NCI-H1930 (cell line): ENCODE data around the gene HSP90AB1.

ENCODE experiments used
- DNase-seq, 2 experiments: peaks; one replicate each; lab custom pipeline; 2025; lab: John Stamatoyannopoulos, UW

Gene HSP90AB1

GRCh38 chr6:44255871-44256774 lies 9.2 kb downstream of the HSP90AB1 start:
- DNase-seq, result no peak

DNA sequence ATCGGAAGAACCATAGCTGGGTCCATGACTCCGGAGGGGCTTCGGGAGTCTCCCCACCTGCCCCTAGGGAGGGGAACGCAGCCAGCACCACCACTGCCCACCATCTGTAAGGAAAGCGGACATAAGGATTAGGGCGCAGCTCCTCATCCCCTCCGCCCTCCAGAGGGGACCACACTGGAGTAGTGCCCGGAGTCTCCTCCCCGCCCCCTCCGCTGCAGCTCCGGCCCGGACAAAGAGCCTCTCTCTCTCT lies 9.8 kb downstream of the HSP90AB1 start:
- DNase-seq, result no peak

DNA sequence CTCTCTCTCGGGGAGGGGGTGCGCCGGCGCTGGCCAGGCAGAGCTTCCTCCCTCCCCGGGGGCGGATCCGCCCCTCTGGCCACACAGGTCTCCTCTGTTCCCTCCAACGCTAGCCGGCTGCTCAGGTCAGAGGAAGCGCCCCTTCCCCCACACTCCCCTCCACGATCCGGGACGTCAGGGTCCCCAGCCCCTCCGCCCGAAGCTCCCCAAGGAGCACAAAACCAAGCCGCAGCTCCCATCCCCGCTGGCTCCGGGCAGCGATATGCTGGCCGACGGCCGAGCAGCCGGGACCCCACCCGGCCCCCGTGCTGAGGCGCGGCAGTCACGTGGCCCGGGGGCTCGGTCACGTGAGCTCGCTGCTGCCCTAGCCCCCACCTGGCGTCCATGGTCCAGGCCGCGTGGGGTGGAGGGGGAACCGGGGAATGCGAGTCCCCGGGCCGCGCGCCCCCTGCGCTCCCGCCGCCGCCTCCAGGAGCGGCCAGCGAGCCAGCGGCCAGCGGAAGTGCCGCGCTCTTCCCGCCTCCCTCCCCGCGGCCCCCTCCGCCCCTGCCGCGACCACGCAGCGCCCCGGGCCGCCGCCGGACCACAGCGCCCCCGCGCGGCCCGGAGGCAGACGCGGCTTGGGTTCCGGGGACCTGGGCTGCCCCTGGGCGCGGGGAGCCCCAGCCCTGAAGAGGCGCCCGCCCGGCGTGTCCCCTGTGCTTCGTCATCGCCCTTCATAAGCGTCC lies 10.3 kb downstream of the HSP90AB1 start, which contains the start of gene SLC35B2:
SLC35B2 (minus strand) TSS at position 504 of the 728 bp plus-strand sequence; CDS start at position 386, 118 bp downstream.
- DNase-seq, result peak; percentile 67 to 80

- DNase-seq, result no peak
Measured at GRCh38 chr6:44257753-44258324, 10.9 kb downstream of the HSP90AB1 start.

GRCh38 chr6:44258325-44258863 lies 11.5 kb downstream of the HSP90AB1 start:
- DNase-seq, result no peak

DNA sequence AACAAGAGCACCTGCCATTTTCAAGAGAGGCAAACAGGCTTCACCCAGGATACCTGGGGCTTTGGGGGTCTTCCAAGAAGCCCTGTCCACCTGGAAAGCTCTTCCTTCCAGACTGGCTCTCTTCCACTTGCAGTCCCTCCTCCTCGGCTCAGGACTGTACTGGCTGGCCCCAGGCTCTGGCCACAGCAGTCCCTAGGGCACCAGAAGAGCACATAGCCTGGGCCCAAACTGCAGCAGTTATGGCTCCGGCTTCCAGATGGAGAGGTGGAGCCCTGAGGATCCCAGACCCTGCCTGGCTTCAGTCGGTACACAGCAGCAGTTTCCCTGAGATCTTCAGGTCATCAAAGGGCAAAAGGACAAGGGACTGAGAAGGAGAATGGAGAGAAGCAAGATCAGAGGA lies 12.0 kb downstream of the HSP90AB1 start:
- DNase-seq, result no peak

DNA sequence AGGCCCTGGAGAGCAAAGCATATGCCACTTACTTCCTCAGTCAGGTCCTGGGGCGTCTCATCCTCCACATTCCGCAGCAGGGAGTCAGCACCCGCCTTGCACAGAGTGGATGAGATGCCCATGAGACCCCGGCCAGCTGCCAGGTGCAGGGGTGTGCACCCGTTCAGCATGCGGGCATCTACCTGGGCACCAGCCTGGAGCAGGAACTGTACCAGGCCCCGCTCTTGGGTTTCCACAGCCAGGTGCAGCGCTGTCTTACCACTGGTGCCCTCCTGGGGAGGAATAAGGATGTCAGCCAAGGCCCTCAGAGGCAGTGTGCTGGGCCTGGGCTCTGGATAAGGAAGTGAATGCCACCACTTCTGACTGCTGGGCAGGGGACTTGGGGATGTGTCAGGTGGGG lies 13.1 kb downstream of the HSP90AB1 start:
- no peak for DNase-seq

DNA sequence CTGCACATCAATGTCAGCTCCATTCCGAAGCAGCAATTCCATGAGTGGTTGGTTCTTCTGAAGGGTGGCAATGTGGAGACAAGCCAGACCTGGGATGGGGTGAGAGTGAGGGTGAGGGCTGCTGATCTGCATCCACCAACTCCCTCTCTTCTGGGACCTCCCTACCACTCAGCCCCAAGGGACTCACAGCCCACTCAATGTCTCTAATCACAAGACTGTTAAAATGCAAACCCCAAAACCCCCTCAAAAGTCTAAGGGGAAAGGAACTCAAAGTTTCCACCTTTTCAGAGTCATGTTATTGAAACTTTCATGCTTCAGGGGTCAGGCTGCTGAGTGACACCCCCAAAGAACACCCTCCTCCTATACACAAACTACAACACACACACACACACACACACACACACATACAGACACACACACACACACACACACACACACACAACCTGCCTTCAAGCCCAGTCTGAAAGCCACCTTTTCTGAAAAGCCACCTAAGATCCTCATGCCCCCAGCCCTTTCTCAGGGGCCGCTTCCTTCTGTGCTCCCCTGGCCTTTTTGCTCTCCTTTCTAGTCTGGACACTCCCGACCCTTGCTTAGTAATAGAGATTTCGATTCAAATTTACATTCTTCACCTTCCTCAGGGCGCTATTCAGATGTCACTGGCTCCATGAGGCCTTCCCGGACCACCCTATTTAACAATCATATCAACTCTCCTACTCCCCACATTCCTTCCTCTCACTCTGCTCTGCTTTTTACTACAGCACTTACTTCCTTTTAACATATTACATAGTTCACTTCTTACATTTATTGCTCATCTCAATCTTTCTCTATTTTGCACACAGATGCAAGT lies 13.8 kb downstream of the HSP90AB1 start:
- DNase-seq, result no peak

GRCh38 chr6:44261581-44261980 lies 14.7 kb downstream of the HSP90AB1 start:
- DNase-seq, result no peak

- DNase-seq, result no peak
Measured at GRCh38 chr6:44262467-44263353, 15.8 kb downstream of the HSP90AB1 start.

DNA sequence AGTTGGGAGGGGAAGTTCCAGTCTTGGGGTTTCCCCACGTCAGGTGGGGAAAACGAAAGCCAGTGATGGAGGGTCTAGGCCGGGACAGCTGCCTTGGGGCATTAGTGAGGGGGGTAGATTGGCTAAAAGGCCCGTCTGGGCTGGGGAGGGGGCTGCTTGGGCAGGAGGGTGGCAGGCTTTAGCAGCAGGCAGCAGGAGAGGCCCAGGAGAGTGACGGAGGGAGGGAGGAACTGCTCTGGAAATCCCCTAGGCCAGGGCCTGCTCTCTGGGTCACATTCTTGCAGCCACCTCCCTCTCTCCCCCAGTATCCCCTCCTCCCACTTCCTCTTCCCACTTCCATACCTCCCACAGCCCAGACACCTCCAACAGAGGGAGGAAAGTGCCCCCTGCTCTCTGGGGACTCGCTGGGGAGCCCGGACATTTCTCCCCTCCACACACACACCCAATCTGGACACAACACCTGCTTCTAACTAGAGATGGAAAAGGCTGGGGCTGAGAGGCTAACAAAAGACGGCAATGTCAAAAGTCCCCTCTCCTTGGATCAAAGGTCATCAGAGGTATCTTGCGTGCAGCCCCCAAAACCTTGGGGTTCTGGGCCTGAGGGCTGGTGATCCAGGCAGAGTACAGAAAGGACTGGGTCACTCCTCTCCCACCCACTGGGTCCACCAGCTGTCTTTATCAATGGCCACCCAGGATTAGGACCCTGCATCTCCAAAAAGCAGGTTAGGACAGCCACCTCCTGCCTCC lies 16.6 kb downstream of the HSP90AB1 start:
- no peak for DNase-seq

GRCh38 chr6:44264154-44265006 lies 17.5 kb downstream of the HSP90AB1 start:
- DNase-seq, result no peak

DNA sequence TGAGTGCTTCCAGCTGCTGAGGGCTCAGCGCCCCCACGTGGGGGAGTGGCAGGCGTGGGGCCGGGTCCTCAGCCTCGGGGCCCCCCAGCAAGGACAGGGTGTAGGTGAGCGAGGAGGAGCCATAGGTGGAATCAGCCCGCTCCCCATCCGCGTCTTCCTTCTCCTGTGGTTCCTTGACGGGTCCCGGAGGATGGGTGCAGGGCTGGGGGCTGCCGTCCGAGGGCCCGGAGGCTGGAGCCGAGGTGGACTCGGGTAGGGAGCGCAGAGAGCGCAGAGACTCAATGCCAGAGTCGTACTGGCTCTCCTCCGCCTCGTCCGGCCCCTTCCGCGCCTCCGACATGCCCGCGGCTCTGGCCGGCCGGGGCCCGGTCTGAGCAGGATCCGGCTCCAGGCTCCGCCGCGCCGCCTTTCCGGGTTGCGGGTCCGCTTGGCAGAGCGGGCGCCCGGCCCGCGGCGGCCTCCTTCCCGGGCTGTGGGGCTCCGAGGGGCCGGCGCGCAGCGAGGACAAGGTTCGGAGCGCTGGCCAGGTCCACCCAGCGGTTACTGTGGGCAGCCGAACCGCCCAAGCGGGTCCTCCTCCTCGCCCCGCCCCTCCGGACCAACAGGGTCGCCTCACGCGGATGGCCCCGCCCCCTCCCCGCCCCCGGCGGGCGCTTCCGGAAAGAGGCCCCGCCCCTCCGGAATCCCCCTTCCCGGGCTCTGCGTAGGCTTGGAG lies 18.3 kb downstream of the HSP90AB1 start, which contains the start of gene NFKBIE:
NFKBIE (minus strand) TSS at position 545 of the 715 bp plus-strand sequence; CDS start at position 340, 205 bp downstream.
- peak; percentile 77 to 90 for DNase-seq

DNA sequence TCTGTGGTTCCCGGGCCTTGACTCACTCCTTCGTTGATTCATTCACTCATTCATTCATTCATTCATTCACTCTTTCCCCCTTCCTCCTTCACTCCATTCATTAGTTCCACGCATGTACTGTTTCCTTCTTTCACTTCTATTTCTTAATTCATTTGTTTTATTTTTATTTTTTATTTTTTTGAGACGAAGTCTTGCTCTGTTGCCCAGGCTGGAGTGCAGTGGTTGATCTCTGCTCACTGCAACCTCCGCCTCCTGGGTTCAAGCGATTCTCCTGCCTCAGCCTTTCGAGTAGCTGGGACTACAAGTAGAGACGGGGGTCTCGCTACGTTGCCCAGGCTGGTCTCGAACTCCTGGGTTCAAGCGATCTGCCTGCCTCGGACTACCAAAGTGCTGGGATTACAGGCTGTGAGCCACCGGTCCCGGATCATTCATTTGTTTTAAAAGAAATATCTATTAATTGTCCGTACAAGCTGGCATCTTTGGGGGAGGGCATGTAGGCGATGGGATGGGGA lies 18.9 kb downstream of the HSP90AB1 start:
- DNase-seq, result no peak

DNA sequence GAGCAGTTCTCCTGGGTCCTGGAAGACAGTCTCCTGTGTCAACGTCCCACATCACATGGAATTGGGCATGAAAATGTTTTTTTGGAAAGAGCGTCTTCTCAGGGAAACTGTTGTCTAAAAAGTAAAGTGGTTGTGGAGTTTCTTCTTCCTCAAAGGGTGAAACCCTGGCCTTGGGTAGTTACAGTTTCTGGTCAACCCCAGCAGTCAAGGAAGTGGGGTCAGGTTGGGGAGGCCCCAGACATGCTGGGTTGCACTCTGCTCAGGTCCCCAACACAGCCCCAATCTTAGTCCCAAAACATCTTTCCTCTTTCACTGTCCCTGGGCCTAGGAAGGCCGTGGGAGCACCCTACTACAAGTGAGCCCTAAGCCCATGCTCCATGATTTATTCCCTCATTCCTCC lies 19.4 kb downstream of the HSP90AB1 start:
- DNase-seq, result no peak

DNA sequence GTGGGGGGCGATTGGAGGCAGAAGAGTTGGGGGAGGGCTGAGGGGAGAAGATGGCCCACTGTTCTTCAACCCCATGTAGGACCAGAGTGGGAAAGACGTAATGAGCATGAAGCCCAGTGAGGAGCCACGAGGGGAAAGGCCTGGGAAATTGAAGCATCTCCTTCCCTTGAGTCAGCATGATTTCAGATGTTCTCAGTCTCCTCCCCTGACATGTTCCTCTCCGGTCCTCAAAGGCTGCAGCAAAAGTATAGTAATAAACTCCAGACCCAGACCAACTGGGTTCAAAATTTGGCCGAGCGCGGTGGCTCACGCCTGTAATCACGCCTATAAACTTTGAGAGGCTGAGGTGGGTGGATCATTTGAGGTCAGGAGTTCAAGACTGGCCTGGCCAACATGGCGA lies 20.4 kb downstream of the HSP90AB1 start:
- no peak for DNase-seq

DNA sequence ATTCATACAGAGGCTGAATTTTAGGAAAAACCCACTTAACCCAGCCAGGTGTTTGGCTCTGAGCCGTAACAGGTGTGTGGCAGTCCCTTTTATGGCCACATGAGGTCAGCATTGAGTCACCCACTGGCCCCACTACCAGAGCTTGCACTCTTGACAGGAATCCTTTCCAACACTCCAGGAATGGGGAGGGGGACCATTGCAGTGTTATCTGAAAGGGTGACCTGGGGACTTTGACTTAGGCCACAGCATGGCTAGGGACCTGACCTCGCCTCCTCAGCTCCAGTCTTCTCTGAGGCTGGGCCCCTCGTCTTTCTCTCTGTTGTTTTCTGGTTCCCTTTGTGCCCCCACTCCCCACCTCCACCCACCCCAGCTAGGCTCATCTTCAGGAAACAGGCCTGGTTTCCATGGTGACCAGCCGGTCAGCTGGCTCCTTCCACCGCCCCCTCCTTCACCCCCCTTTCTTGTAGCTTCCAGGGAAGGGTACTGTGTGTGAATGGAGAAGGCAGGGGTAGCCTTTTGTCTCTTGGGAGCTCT lies 21.3 kb downstream of the HSP90AB1 start:
- peak; percentile 49 to 63 for DNase-seq
